Neural cell (in vitro differentiated cells): Measurements from ENCODE around the gene FBXL5. TPM values are rescaled to one million over a fixed set of nuclear protein-coding genes. Genes with fewer than 3 reads are reported as not detected.

ENCODE experiments used
- H2AFZ ChIP-seq: fragments of 200-600, 300-800 bp; sonication (generic), shearing (Covaris generic); 2 replicates; pipeline ENCODE4 v1.6.0; 2014; ENCODE audit warnings: low read depth, mild to moderate bottlenecking, antibody characterized with exemption, low read length, moderate library complexity
- H3F3A ChIP-seq: fragments of 200-600 bp; shearing (Covaris generic); 2 replicates; pipeline ENCODE4 v1.6.1; 2016; ENCODE audit warnings: mild to moderate bottlenecking, moderate library complexity, mixed read lengths, antibody characterized with exemption, low read length; ENCODE audit not compliant: insufficient read depth, poor library complexity, severe bottlenecking
- H3K27ac ChIP-seq: fragments of 200-600, 300-800 bp; sonication (generic), shearing (Covaris generic); 2 replicates; pipeline ENCODE4 v1.5.1; 2014; ENCODE audit warnings: mild to moderate bottlenecking, low read length, moderate library complexity
- H3K27me3 ChIP-seq: fragments of 300-800, 200-600 bp; sonication (generic), shearing (Covaris generic); 2 replicates; pipeline ENCODE4 v1.6.0; 2014; ENCODE audit warnings: mild to moderate bottlenecking, low read depth, low read length, moderate library complexity; ENCODE audit not compliant: insufficient read depth
- H3K36me3 ChIP-seq: fragments of 300-800, 200-600 bp; sonication (generic), shearing (Covaris generic); 2 replicates; pipeline ENCODE4 v1.5.1; 2014; ENCODE audit warnings: mild to moderate bottlenecking, antibody characterized with exemption, low read length, moderate library complexity; ENCODE audit not compliant: insufficient read depth
- H3K4me2 ChIP-seq: fragments of 300-800, 200-600 bp; sonication (generic), shearing (Covaris generic); 2 replicates; pipeline ENCODE4 v1.6.0; 2014; ENCODE audit warnings: mild to moderate bottlenecking, low read length
- H3K4me3 ChIP-seq: fragments of 300-800, 200-600 bp; sonication (generic), shearing (Covaris generic); 2 replicates; pipeline ENCODE4 v1.5.1; 2014; ENCODE audit warnings: mild to moderate bottlenecking, low read length, moderate library complexity
- H3K79me2 ChIP-seq: fragments of 200-600 bp; shearing (Covaris generic); replicated peaks from 2 replicates; pipeline ENCODE4 v1.6.0; 2014; ENCODE audit warnings: mild to moderate bottlenecking, low read length, moderate library complexity; ENCODE audit not compliant: insufficient read depth
- H3K9ac ChIP-seq: fragments of 300-800, 200-600 bp; sonication (generic), shearing (Covaris generic); 2 replicates; pipeline ENCODE4 v1.6.1; 2016; ENCODE audit warnings: mild to moderate bottlenecking, low read length, mixed read lengths
- H3K9me2 ChIP-seq: fragments of 200-600 bp; shearing (Covaris generic); 2 replicates; pipeline ENCODE4 v1.6.1; 2016; ENCODE audit warnings: mild to moderate bottlenecking, low read length, mixed read lengths; ENCODE audit not compliant: insufficient read depth
- H3K9me3 ChIP-seq: fragments of 200-600, 300-800 bp; sonication (generic), shearing (Covaris generic); 2 replicates; pipeline ENCODE4 v1.6.1; 2016; ENCODE audit warnings: mild to moderate bottlenecking, mixed run types, low read length, moderate library complexity, mixed read lengths
- H4K20me1 ChIP-seq: fragments of 200-600 bp; shearing (Covaris generic); 2 replicates; pipeline ENCODE4 v1.6.1; 2016; ENCODE audit warnings: mild to moderate bottlenecking, mixed run types; ENCODE audit not compliant: insufficient read depth
- EP300 ChIP-seq: fragments of 450-650 bp; conservative IDR thresholded peaks from 2 replicates; pipeline ENCODE4 v1.6.1; 2014; ENCODE audit warnings: antibody characterized with exemption, mild to moderate bottlenecking, moderate library complexity; ENCODE audit not compliant: poor library complexity, severe bottlenecking
- EZH2 ChIP-seq: fragments of 200-600, 300-800 bp; shearing (Covaris generic), sonication (generic); IDR thresholded peaks from 2 replicates; pipeline ENCODE4 v1.6.1; 2014; ENCODE audit warnings: antibody characterized with exemption, low read length, borderline replicate concordance, mild to moderate bottlenecking; ENCODE audit not compliant: insufficient read depth, poor library complexity, severe bottlenecking
- MXI1 ChIP-seq: fragments of 450-650 bp; conservative IDR thresholded peaks from 2 replicates; pipeline ENCODE4 v1.6.1; 2014; ENCODE audit warnings: antibody characterized with exemption, mild to moderate bottlenecking; ENCODE audit not compliant: poor library complexity, severe bottlenecking
- POLR2AphosphoS5 ChIP-seq: IDR thresholded peaks from 2 replicates; pipeline ENCODE4 v1.6.1; 2012
- RAD21 ChIP-seq: fragments of 450-650 bp; conservative IDR thresholded peaks from 2 replicates; pipeline ENCODE4 v1.6.1; 2014; ENCODE audit warnings: antibody characterized with exemption, mild to moderate bottlenecking, moderate library complexity
- SMC3 ChIP-seq: fragments of 450-650 bp; conservative IDR thresholded peaks from 2 replicates; pipeline ENCODE4 v1.6.1; 2014; ENCODE audit warnings: antibody characterized with exemption, mild to moderate bottlenecking, moderate library complexity; ENCODE audit not compliant: poor library complexity
- TAF1 ChIP-seq: IDR thresholded peaks from 2 replicates; pipeline ENCODE4 v1.6.1; 2012; ENCODE audit warnings: low read depth
- polyA plus RNA-seq: library from polyadenylated mRNA; depleted of rRNA; stranded (reverse); fragments of >200 nt; gene quantifications from 2 replicates; pipeline ENCODE4 v1.2.3, GENCODE V29; 2014
- TF ChIP-seq, protein P1 (sequence below): fragments of 450-650 bp; IDR thresholded peaks from 2 replicates; pipeline ENCODE4 v1.5.1; 2014; ENCODE audit warnings: antibody characterized with exemption, mild to moderate bottlenecking, moderate library complexity; ENCODE audit not compliant: poor library complexity, severe bottlenecking
- TF ChIP-seq, protein P2 (sequence below): IDR thresholded peaks from 2 replicates; pipeline ENCODE4 v1.6.1; 2012; ENCODE audit warnings: borderline replicate concordance

FBXL5 gene
- polyA plus RNA-seq, 1 donor from 2014 or later: 70.6 TPM

GRCh38 chr4:15652191-15652590 lies 3.0 kb downstream of the FBXL5 start:
- H3K79me2 ChIP-seq: peaks cover 70% of the 10 kb centered on the region
- H2AFZ ChIP-seq: no peak overlapping the region
- H3K9me2 ChIP-seq: no peaks in the 10 kb centered on the region
- H3K36me3 ChIP-seq: no peaks in the 10 kb centered on the region
- no peak overlapping the region for H3K9ac ChIP-seq
- no peaks in the 10 kb centered on the region for H3K9me3 ChIP-seq
- peaks cover 15% of the 10 kb centered on the region for H3F3A ChIP-seq
- H3K27me3 ChIP-seq: no peaks in the 10 kb centered on the region
- H4K20me1 ChIP-seq: no peaks in the 10 kb centered on the region
- TF ChIP-seq, protein P1, sequence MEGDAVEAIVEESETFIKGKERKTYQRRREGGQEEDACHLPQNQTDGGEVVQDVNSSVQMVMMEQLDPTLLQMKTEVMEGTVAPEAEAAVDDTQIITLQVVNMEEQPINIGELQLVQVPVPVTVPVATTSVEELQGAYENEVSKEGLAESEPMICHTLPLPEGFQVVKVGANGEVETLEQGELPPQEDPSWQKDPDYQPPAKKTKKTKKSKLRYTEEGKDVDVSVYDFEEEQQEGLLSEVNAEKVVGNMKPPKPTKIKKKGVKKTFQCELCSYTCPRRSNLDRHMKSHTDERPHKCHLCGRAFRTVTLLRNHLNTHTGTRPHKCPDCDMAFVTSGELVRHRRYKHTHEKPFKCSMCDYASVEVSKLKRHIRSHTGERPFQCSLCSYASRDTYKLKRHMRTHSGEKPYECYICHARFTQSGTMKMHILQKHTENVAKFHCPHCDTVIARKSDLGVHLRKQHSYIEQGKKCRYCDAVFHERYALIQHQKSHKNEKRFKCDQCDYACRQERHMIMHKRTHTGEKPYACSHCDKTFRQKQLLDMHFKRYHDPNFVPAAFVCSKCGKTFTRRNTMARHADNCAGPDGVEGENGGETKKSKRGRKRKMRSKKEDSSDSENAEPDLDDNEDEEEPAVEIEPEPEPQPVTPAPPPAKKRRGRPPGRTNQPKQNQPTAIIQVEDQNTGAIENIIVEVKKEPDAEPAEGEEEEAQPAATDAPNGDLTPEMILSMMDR: no peak
- TF ChIP-seq MXI1 (no peak), POLR2AphosphoS5 (no peak), EZH2 (no peak), RAD21 (no peak), EP300 (no peak), SMC3 (no peak), TAF1 (no peak)
- TF ChIP-seq, protein P2, sequence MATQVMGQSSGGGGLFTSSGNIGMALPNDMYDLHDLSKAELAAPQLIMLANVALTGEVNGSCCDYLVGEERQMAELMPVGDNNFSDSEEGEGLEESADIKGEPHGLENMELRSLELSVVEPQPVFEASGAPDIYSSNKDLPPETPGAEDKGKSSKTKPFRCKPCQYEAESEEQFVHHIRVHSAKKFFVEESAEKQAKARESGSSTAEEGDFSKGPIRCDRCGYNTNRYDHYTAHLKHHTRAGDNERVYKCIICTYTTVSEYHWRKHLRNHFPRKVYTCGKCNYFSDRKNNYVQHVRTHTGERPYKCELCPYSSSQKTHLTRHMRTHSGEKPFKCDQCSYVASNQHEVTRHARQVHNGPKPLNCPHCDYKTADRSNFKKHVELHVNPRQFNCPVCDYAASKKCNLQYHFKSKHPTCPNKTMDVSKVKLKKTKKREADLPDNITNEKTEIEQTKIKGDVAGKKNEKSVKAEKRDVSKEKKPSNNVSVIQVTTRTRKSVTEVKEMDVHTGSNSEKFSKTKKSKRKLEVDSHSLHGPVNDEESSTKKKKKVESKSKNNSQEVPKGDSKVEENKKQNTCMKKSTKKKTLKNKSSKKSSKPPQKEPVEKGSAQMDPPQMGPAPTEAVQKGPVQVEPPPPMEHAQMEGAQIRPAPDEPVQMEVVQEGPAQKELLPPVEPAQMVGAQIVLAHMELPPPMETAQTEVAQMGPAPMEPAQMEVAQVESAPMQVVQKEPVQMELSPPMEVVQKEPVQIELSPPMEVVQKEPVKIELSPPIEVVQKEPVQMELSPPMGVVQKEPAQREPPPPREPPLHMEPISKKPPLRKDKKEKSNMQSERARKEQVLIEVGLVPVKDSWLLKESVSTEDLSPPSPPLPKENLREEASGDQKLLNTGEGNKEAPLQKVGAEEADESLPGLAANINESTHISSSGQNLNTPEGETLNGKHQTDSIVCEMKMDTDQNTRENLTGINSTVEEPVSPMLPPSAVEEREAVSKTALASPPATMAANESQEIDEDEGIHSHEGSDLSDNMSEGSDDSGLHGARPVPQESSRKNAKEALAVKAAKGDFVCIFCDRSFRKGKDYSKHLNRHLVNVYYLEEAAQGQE: no peak
- peak overlapping the region; percentile 99 for H3K4me2 ChIP-seq
- no peak overlapping the region for H3K27ac ChIP-seq
- H3K4me3 ChIP-seq: peak overlapping the region; percentile 82

GRCh38 chr4:15651676-15652075 lies 3.5 kb downstream of the FBXL5 start:
- peak overlapping the region; percentile 82 for H3K4me3 ChIP-seq
- H3F3A ChIP-seq: peaks cover 15% of the 10 kb centered on the region
- no peak overlapping the region for H3K9ac ChIP-seq
- no peak overlapping the region for H3K27ac ChIP-seq
- H3K27me3 ChIP-seq: no peaks in the 10 kb centered on the region
- H3K79me2 ChIP-seq: peaks cover 72% of the 10 kb centered on the region
- H3K9me3 ChIP-seq: no peaks in the 10 kb centered on the region
- H4K20me1 ChIP-seq: no peaks in the 10 kb centered on the region
- TF ChIP-seq RAD21 (no peak), EZH2 (no peak), POLR2AphosphoS5 (no peak), SMC3 (no peak), EP300 (no peak), MXI1 (no peak), TAF1 (no peak)
- TF ChIP-seq, protein P2: no peak
- TF ChIP-seq, protein P1: no peak
- no peaks in the 10 kb centered on the region for H3K36me3 ChIP-seq
- no peak overlapping the region for H2AFZ ChIP-seq
- H3K4me2 ChIP-seq: peak overlapping the region; percentile 99
- no peaks in the 10 kb centered on the region for H3K9me2 ChIP-seq
